Right cardiac atrium (tissue), 5 donors: Measurements from ENCODE around the gene ARHGEF12. TPM values are rescaled to one million over a fixed set of nuclear protein-coding genes. Genes with fewer than 3 reads are reported as not detected.
"Not testable (repeated sequence)": the region's sequence is repeated elsewhere in the genome, so short reads cannot be mapped to it uniquely, and the experiment has no call there.

Source experiments
- ATAC-seq, 2 donors: fragments of 200-7000 bp; cut with Tn5 transposase; one replicate each; pipeline versions ENCODE4 v1.8.0 to v1.9.1; 2020; ENCODE audit warnings: moderate library complexity in 2 of 2, mild to moderate bottlenecking in 1 of 2
- DNase-seq, 3 donors: peaks; one replicate each; pipeline ENCODE4 v3.0.0-alpha.2; 2020
- H3K27ac ChIP-seq: one replicate; pipeline ENCODE4 v1.5.1; 2013; ENCODE audit warnings: mild to moderate bottlenecking, low read length, control low read depth, moderate library complexity
- H3K27me3 ChIP-seq: one replicate; pipeline ENCODE4 v1.6.1; 2013; ENCODE audit not compliant: control insufficient read depth, insufficient read depth
- H3K4me1 ChIP-seq: one replicate; pipeline ENCODE4 v1.6.1; 2013; ENCODE audit warnings: low read length; ENCODE audit not compliant: control insufficient read depth, insufficient read depth
- H3K4me3 ChIP-seq: one replicate; pipeline ENCODE4 v1.5.1; 2013; ENCODE audit warnings: low read length, control low read depth
- H3K9me3 ChIP-seq: one replicate; pipeline ENCODE4 v1.6.1; 2013; ENCODE audit warnings: low read length; ENCODE audit not compliant: control insufficient read depth
- WGBS: extraction: QIAGEN DNeasy Blood & Tissue Kit; methylation state at CpG from one replicate; pipeline ENCODE4 v1.1.7; 2013; 5-methylcytosine and 5-hydroxymethylcytosine counted together
- intact Hi-C, 4 donors: fragments of 100-400 bp; cut with DNase I; formaldehyde crosslinking; loops; one replicate each; pipeline versions ENCODE4 v1.11.0 to v1.14.0; 2022 to 2023
- polyA plus RNA-seq: library from polyadenylated mRNA; stranded (reverse); fragments of 200-250 nt; gene quantifications from one replicate; pipeline ENCODE4 v1.2.3, GENCODE V29; 2013
- total RNA-seq, 4 donors: library from RNA; stranded (reverse); fragmentation: NEBNext Ultra II Directional; extraction: Animal tissue kit (Norgen Biotek cat#: 25700); gene quantifications; one replicate each; pipeline ENCODE4 v1.2.1, GENCODE V29; 2021
- donor health status: healthy with polysubstance abuse.
- donor health status: DM: no; HTN: yes; CAD: no.
- donor health status: DM: no; HTN: no; CAD: no.
- donor health status: DM: no; HTN: yes; CAD: no; lungs with severe emphysema.
- donor health status: DM: yes; HTN: yes; CAD: no.

ARHGEF12 gene
- total and polyA plus RNA-seq, 5 donors, result 26.1 to 112 (median 93.7) TPM

GRCh38 chr11:120499088-120499487 is 162.9 kb downstream of the ARHGEF12 start:
- DNase-seq, result no peak
- Histone ChIP-seq H3K27ac (no peak overlapping the region), H3K4me1 (no peaks in the 10 kb centered on the region), H3K4me3 (no peak overlapping the region), H3K27me3 (no peaks in the 10 kb centered on the region), H3K9me3 (no peaks in the 10 kb centered on the region)
- 90% methylated on average over 8 of the region's 8 CpGs for WGBS
- no peak for ATAC-seq
- intact Hi-C loops, result loop anchor here in 1 of 4 donors (10.0 kb wide), 1 partner anchor 164 kb away; the partner anchor contains the start of gene ARHGEF12

DNA sequence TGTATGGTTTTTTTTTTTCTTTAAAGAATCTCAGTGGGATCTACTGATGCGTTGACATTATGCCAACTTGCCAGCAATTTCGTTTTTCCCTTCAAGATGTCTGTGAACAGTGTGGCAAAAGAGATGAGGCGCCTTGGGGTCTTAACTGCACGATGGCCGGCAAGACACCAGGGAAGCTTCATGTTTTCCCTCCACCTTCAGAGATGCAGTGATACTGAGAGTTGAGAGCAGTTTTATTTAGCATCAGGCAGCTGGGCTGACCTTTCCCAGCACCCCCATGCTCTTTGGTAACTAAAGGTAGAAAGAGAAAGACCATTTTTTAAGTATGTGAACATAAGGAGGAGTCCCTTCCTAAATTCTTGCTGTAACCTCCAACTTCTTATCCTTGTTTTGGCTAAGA is 163.6 kb downstream of the ARHGEF12 start:
- intact Hi-C loops, result loop anchor here in 1 of 4 donors (10.0 kb wide), 1 partner anchor 165 kb away; the partner anchor contains the start of gene ARHGEF12
- Histone ChIP-seq H3K4me1 (no peaks in the 10 kb centered on the region), H3K9me3 (no peaks in the 10 kb centered on the region), H3K27me3 (no peaks in the 10 kb centered on the region), H3K4me3 (no peak overlapping the region), H3K27ac (no peak overlapping the region)
- no peak for DNase-seq
- WGBS, result 69% methylated on average over 5 of the region's 5 CpGs
- no peak for ATAC-seq

DNA sequence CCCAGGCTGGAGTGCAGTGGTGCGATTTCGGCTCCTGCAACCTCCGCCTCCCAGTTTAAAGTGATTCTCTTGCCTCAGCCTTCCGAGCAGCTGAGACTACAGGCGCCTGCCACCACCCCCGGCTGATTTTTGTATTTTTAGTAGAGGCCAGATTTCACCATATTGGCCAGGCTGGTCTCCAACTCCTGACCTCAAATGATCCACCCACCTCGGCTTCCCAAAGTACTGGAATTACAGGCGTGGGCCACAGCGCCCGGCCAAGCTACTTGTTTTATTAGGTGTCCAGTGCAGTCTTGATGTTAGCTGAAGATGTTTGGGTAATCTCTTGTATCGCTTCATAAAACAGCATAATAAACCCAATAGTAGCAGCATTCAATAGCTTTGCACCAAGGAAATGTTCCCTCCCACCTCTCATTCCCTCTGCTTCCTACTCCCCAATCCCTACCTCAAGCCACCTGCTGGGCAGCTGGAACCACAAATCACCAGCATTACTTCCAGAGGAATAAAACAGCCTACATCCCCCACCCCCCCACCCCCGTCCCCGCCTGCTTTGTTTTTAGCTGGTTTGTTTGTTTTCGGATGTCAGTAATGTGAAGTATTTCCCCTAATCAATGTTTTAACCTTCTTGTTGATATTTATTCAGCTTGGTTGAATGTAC is 164.3 kb downstream of the ARHGEF12 start:
- H3K4me3 ChIP-seq, result no peak overlapping the region
- ATAC-seq (peak; percentile 35 to 45), DNase-seq (peak in 2 of 3 donors; percentile 60 to 63)
- no peaks in the 10 kb centered on the region for H3K27me3 ChIP-seq
- WGBS, result 47% methylated on average over 14 of the region's 14 CpGs
- H3K27ac ChIP-seq, result no peak overlapping the region
- intact Hi-C loops, result no loop called here
- no peaks in the 10 kb centered on the region for H3K9me3 ChIP-seq
- H3K4me1 ChIP-seq, result no peaks in the 10 kb centered on the region

GRCh38 chr11:120501440-120501839 is 165.2 kb downstream of the ARHGEF12 start:
- no peaks in the 10 kb centered on the region for H3K9me3 ChIP-seq
- H3K4me3 ChIP-seq, result no peak overlapping the region
- DNase-seq, result no peak
- 53% methylated on average over 2 of the region's 2 CpGs for WGBS
- no peaks in the 10 kb centered on the region for H3K27me3 ChIP-seq
- intact Hi-C loops, result no loop called here
- no peak overlapping the region for H3K27ac ChIP-seq
- no peaks in the 10 kb centered on the region for H3K4me1 ChIP-seq
- ATAC-seq, result no peak

- ATAC-seq (no peak), DNase-seq (no peak)
- intact Hi-C loops, result no loop called here
- 64% methylated on average over 5 of the region's 5 CpGs for WGBS
- Histone ChIP-seq H3K27me3 (no peaks in the 10 kb centered on the region), H3K4me3 (no peak overlapping the region), H3K4me1 (no peaks in the 10 kb centered on the region), H3K27ac (no peak overlapping the region), H3K9me3 (no peaks in the 10 kb centered on the region)
These were observed 166.0 kb downstream of the ARHGEF12 start for GRCh38 chr11:120501976-120502755.

DNA sequence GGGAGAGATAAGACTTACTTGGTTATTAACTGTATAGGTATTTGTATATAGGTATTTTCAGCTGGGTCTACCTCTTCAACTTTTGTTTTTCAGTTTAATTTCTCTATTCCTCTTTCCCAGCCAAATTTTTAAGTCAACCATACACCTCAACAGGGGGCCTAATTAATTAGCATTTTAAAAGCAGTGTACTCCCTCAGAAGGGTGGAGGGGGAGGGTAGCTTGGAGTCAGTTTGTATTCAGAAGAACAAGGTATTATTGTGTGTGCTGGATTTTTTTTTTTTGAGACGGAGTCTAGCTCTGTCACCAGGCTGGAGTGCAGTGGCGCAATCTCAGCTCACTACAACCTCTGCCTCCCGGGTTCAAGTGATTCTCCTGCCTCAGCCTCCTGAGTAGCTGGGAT is 167.3 kb downstream of the ARHGEF12 start:
- H3K27me3 ChIP-seq, intact Hi-C loops, ATAC-seq, H3K27ac ChIP-seq, H3K9me3 ChIP-seq, DNase-seq, H3K4me1 ChIP-seq, H3K4me3 ChIP-seq: not testable (repeated sequence)
- WGBS, result 69% methylated on average over 3 of the region's 3 CpGs

DNA sequence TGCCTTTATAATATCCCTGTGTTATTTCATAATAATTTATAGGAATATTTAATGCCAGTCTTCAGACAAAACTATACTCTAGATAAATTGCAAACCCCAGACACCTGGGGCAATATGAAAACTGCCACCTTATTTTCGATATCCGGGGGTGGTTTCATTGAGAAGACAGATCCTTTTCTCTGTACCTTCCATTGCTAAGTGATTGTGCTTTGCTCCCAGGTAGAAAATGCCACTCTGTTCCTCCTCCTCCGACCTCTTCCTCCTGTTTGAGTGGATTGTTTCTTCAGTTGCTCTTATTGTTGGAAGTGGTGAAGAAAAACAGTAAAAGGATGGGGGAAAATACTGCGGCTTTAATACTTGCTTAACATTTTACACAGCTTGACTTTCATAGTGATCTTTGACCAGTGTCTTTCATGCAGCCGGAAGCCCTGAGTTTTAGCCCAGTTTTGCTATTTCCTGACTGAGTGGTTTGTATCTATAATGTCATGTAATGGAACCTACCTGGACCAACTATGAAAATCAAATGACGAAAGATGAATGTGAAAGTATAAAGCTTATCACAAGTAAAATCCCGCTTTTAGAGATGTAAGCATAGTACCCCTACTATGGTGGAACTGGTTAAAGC is 169.7 kb downstream of the ARHGEF12 start:
- Histone ChIP-seq H3K4me3 (no peak overlapping the region), H3K27me3 (no peaks in the 10 kb centered on the region), H3K4me1 (no peaks in the 10 kb centered on the region), H3K9me3 (no peaks in the 10 kb centered on the region), H3K27ac (no peak overlapping the region)
- DNase-seq (no peak), ATAC-seq (no peak)
- 86% methylated on average over 7 of the region's 7 CpGs for WGBS
- intact Hi-C loops, result no loop called here

GRCh38 chr11:120509346-120510053 is 173.3 kb downstream of the ARHGEF12 start:
- Histone ChIP-seq H3K4me3 (no peak overlapping the region), H3K9me3 (no peaks in the 10 kb centered on the region), H3K27me3 (no peaks in the 10 kb centered on the region), H3K27ac (no peak overlapping the region), H3K4me1 (no peaks in the 10 kb centered on the region)
- no peak for ATAC-seq
- DNase-seq, result no peak
- intact Hi-C loops, result loop anchor here (2.0 to 10.0 kb wide), 10 partner anchors 55 to 685 kb away; no protein-coding TSS in a partner anchor
- 78% methylated on average over 7 of the region's 7 CpGs for WGBS

DNA sequence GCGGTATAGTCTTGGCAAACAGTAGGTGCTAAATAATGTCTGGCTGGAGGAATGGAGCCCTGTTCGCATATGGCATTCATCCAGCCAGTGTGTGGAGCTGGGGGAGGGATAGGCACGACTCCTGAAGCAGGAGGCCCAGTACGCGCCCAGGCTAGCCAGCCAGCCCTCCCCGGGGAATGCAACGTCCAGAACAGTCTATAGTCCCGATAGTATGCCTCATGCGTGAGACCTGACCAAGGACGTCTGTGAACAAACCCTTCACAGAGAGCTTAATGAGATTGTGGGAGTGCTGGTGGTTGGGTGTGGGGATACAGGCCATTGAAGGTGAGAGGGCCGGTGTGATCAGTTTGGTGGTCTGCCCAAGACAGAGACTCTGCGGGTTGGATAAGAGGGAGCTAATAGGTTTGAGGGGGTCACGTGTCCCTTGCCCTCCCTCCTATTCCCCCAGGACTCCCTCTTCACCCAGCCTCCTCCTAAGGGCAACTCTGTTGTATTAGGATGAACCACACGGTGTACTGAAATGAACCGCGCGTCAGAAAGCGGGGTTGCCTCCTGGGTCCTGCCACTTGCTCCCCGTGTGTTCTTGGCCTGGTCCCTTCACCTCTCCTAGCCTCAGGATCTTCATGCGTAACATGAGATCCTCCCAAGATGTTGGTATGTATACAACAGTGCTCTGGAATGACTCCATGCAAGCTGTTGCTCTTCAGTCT is 174.3 kb downstream of the ARHGEF12 start:
- 62% methylated on average over 20 of the region's 20 CpGs for WGBS
- H3K9me3 ChIP-seq, result no peaks in the 10 kb centered on the region
- DNase-seq (no peak), ATAC-seq (no peak)
- H3K27ac ChIP-seq, result no peak overlapping the region
- intact Hi-C loops, result loop anchor here (1.0 to 10.0 kb wide), 11 partner anchors 54 to 684 kb away; no protein-coding TSS in a partner anchor
- no peaks in the 10 kb centered on the region for H3K4me1 ChIP-seq
- no peak overlapping the region for H3K4me3 ChIP-seq
- no peaks in the 10 kb centered on the region for H3K27me3 ChIP-seq

GRCh38 chr11:120511116-120511819 is 175.1 kb downstream of the ARHGEF12 start, which contains the start of gene GRIK4:
GRIK4 (plus strand) TSS chr11:120511748; CDS start chr11:120660319, 148,571 bp downstream.
- Histone ChIP-seq H3K9me3 (no peaks in the 10 kb centered on the region), H3K4me1 (no peaks in the 10 kb centered on the region), H3K27me3 (no peaks in the 10 kb centered on the region), H3K4me3 (peak within 1 kb of the TSS; percentile 86), H3K27ac (no peak within 1 kb of the TSS)
- ATAC-seq (peak; percentile 87 to 89), DNase-seq (peak; percentile 86 to 94 (median 93))
- intact Hi-C loops, result loop anchor here (1.0 to 10.0 kb wide), 11 partner anchors 54 to 684 kb away; no protein-coding TSS in a partner anchor
- under 1% methylated on average over 93 of the region's 95 CpGs for WGBS
